GM19372 (cell line): ENCODE results near the gene USP20.

ENCODE experiments used
- ATAC-seq: cut with Tn5 transposase; IDR thresholded peaks from one replicate; pipeline ENCODE4 v1.9.1; 2021; ENCODE audit warnings: mild to moderate bottlenecking, low read depth, moderate library complexity; ENCODE audit not compliant: unreplicated experiment

Gene USP20

DNA sequence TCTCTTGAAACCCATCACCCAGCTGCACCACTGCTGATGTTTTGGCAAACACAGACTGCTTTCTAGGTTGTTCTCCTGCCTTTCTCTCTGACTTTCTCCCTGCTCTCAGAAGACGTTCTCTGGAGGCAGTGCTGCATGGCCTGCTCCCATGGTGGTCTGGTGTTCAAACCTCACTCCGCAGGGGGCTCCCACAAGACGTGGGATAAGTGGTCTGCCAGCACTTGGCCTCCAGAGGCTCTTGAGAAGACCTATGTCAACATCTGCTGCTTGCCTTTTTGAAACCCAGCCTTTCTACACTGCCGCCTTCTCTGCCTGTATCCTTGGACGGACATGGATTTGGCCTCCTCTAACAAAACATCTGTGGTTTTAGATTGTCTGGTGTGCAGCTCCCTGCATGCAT lies 16.6 kb downstream of the USP20 start:
- no peak for ATAC-seq

- no peak for ATAC-seq
Measured at GRCh38 chr9:129852579-129852978, 17.3 kb downstream of the USP20 start.

GRCh38 chr9:129853614-129854013 lies 18.4 kb downstream of the USP20 start:
- no peak for ATAC-seq

- no peak for ATAC-seq
Measured at GRCh38 chr9:129854588-129855110, 19.4 kb downstream of the USP20 start.

DNA sequence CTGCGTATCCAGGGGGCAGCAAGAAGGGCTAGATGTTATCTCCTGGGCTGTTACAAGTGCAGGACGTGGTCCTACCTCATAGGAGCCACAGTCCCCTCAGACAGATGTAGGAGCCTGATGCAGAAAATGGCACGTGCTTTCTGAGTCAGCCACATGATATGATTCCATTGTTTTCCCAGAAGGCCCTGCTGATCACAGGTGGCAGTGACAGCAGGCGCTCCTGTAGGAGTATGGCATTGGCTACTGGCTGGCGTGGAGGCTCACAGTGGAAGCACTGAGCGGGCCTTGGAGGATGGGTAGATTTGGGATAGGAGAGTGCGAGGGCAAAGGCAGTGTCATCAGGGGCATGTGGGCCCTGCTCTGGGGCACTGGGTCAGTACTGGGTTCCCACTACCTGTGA lies 21.9 kb downstream of the USP20 start:
- no peak for ATAC-seq

- ATAC-seq, result no peak
Measured at GRCh38 chr9:129858167-129858962, 23.1 kb downstream of the USP20 start.

- no peak for ATAC-seq
Measured at GRCh38 chr9:129860653-129861446, 25.6 kb downstream of the USP20 start.

DNA sequence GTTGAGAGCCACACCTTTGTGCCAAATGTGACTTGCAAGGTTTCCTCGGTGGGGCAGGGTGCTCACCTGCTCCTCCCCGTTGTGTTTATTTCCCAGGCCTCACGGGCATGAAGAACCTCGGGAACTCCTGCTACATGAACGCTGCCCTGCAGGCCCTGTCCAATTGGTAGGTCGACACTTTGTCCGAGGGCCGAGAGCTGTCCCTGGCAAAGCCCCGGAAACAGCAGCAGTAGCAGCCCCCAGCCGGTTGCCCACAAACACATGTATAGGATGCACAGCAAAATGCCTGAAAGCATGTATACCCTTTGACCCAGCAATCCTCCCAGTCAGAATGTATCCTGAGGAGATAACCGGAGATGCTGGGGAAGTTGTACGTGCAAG lies 26.2 kb downstream of the USP20 start:
- ATAC-seq, result no peak

DNA sequence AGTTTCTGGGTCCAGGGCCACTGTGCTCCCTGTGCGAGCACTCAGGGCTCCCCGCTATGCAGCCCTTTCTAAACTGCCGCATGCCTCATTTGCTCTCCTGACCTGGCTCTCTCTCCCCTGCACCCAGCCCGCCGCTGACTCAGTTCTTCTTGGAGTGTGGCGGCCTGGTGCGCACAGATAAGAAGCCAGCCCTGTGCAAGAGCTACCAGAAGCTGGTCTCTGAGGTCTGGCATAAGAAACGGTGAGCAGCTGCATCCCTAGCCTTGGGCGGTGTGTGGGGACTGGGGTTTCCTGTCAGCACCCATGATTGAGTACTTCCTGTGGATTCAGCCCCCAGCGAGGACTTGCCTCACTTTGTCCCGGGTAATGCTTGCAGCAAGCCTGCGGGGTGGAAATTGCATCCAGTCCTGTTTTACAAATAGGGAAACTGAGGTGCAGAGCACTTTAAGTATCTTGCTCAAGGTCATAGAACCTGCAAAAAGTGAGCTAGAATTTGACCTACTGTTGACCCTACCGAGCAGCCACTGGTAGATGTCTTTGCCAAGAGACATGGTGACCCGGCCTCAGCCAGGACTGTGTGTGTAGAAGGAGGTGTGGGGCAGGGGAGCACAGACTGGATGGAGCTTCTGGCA lies 27.9 kb downstream of the USP20 start:
- ATAC-seq, result no peak

DNA sequence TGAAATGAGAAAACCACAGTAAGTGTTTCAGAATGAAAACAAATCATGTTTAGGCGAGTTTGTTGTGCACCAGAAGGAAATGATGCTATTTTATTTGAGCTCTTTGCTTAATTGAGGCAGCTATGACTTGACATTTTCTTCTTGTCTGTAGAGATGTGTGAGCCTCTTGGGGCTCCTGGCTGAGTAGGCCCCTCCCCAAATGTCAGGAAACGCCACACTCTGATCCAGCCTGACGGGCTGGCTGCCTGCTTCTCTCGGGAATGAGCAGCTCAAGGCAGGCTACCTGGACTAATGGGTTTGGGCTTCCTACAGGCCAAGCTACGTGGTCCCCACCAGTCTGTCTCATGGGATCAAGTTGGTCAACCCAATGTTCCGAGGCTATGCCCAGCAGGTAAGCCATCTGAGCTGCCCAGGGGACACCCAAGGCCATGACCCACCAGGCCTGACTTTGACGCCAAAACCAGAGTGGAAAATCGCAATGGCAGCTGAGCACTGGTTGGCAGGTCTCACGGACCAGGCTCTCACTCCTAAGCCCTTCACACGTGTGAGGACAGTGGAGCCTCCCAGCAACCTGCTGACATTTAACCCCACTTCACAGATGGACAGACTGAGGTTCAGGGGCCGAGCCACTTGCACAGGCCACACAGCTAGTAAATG lies 29.9 kb downstream of the USP20 start:
- ATAC-seq, result no peak

GRCh38 chr9:129865668-129866320 lies 30.5 kb downstream of the USP20 start:
- ATAC-seq, result no peak

DNA sequence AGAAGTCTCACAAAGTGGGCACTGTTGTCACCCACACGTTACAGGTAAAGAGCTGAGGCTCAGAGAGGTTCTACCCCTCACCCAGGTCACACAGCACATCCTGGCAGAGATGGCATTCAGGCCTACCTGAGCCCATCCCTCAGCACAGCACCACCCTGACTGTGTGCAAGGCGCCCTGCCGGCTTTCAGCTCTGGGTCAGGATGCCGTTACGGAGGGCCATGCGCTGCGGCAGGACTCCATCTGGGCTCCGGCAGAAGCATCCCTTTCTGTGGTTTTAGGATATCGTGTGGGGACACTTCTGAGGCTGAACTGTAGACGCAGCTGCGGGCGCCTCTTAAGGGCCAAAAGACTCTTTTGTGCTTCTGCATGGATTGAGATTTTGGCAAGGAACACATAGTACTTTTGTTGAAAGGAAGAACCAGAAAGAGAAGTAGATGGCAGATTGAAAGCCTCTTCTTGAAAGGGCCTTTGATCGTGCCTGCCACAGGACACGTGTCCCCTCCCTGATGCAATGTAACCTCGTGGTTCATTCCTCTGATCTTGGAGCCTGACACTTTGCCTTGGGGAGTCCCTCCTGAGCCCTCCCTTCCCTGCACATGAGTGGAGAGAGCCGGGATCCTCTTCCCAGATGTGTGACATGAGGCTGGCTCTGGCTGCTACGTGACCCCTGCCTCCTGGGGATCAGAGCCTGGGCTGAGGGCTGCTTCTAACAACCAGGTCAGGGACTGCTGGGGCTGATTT lies 31.3 kb downstream of the USP20 start:
- no peak for ATAC-seq

- ATAC-seq, result no peak
Measured at GRCh38 chr9:129867136-129868022, 32.1 kb downstream of the USP20 start.

GRCh38 chr9:129868023-129868871 lies 33.0 kb downstream of the USP20 start:
- ATAC-seq, result no peak

- no peak for ATAC-seq
Measured at GRCh38 chr9:129868872-129869486, 33.7 kb downstream of the USP20 start.

GRCh38 chr9:129869585-129870501 lies 34.6 kb downstream of the USP20 start:
- no peak for ATAC-seq
